ENCODE measurements around the gene OPRM1. TPM values are rescaled to one million over a fixed set of nuclear protein-coding genes. Genes with fewer than 3 reads are reported as not detected.

The OPRM1 gene
- total and polyA plus RNA-seq, 4 donors = not detected

GRCh38 chr6:154143753-154144152, 104.7 kb downstream of the OPRM1 start:
- no peaks in the 10 kb centered on the region for H3K27me3 ChIP-seq (ENCODE audit: control insufficient read depth in 4 of 4, insufficient read depth in 4 of 4, low read length in 3 of 4)
- 84% methylated on average over 1 of the region's 1 CpG for WGBS
- H3K4me3 ChIP-seq (ENCODE audit: low read depth in 1 of 3, low read length in 3 of 3) = no peak overlapping the region
- H3K9me3 ChIP-seq (ENCODE audit: control insufficient read depth in 4 of 4, low read length in 3 of 4) = no peaks in the 10 kb centered on the region
- H3K4me1 ChIP-seq (ENCODE audit: control insufficient read depth in 4 of 4, insufficient read depth in 4 of 4, low read length in 3 of 4) = no peaks in the 10 kb centered on the region
- no peak overlapping the region for H3K27ac ChIP-seq (ENCODE audit: low read depth in 1 of 2, low read length in 2 of 2)
- no peak for DNase-seq (ENCODE audit: low spot score)
- H3K9ac ChIP-seq (ENCODE audit: low read depth in 1 of 2, low read length in 2 of 2) = no peak overlapping the region
- TF ChIP-seq FOXA1 (IDR thresholded peaks at IDR 0.05) (no peak), YY1 (IDR thresholded peaks at IDR 0.05) (no peak)
- H3K36me3 ChIP-seq (ENCODE audit: control insufficient read depth in 4 of 4, insufficient read depth in 3 of 4, low read depth in 1 of 4, low read length in 3 of 4) = no peaks in the 10 kb centered on the region

DNA sequence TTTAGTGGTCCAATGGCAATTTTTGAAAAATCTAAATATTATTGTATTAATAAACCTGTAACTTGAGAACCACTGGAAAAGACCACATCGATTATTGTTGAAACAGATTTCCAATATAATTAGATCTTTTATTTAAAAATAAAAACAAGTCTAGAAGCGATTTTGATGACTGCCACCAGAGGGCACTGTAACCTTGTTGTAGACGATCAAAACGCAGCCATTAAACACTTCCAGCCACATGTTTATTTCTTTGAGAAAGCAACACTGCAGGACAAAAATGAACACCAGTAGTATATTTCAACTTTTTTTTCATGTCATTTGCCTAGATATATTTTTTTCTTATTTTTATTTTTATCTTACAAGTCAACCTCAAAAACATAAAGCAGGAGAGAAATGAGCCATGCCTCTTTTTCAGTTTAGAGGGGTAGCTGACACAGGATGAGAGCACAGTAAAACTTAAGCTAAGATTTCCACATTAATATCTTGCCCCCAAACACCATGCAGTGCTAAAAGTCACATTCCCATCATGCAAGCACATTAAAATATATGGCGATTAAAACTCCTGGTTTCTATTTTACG, 115.4 kb downstream of the OPRM1 start:
- Histone ChIP-seq H3K27me3 (ENCODE audit: control insufficient read depth in 4 of 4, insufficient read depth in 4 of 4, low read length in 3 of 4) (no peaks in the 10 kb centered on the region), H3K36me3 (ENCODE audit: control insufficient read depth in 4 of 4, insufficient read depth in 3 of 4, low read depth in 1 of 4, low read length in 3 of 4) (no peaks in the 10 kb centered on the region), H3K9ac (ENCODE audit: low read depth in 1 of 2, low read length in 2 of 2) (no peak overlapping the region), H3K4me3 (ENCODE audit: low read depth in 1 of 3, low read length in 3 of 3) (no peak overlapping the region), H3K4me1 (ENCODE audit: control insufficient read depth in 4 of 4, insufficient read depth in 4 of 4, low read length in 3 of 4) (peaks cover 0 to 16% (median 12%) of the 10 kb centered on the region in 4 donors), H3K9me3 (ENCODE audit: control insufficient read depth in 4 of 4, low read length in 3 of 4) (no peaks in the 10 kb centered on the region), H3K27ac (ENCODE audit: low read depth in 1 of 2, low read length in 2 of 2) (no peak overlapping the region)
- 27% methylated on average over 6 of the region's 6 CpGs for WGBS
- TF ChIP-seq, protein P1, sequence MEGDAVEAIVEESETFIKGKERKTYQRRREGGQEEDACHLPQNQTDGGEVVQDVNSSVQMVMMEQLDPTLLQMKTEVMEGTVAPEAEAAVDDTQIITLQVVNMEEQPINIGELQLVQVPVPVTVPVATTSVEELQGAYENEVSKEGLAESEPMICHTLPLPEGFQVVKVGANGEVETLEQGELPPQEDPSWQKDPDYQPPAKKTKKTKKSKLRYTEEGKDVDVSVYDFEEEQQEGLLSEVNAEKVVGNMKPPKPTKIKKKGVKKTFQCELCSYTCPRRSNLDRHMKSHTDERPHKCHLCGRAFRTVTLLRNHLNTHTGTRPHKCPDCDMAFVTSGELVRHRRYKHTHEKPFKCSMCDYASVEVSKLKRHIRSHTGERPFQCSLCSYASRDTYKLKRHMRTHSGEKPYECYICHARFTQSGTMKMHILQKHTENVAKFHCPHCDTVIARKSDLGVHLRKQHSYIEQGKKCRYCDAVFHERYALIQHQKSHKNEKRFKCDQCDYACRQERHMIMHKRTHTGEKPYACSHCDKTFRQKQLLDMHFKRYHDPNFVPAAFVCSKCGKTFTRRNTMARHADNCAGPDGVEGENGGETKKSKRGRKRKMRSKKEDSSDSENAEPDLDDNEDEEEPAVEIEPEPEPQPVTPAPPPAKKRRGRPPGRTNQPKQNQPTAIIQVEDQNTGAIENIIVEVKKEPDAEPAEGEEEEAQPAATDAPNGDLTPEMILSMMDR (IDR thresholded peaks at IDR 0.05; ENCODE audit: low read depth, low read length, missing input control) = peak; percentile 80
- peak; percentile 80 for TF ChIP-seq YY1 (IDR thresholded peaks at IDR 0.05)
- no peak for TF ChIP-seq ZBTB33 (IDR thresholded peaks at IDR 0.05)
- TF ChIP-seq MAX (IDR thresholded peaks at IDR 0.05) = peak; percentile 39
- peak; percentile 92 to 95 for TF ChIP-seq RAD21 (IDR thresholded peaks at IDR 0.05)
- peak; percentile 49 for DNase-seq (ENCODE audit: low spot score)

DNA sequence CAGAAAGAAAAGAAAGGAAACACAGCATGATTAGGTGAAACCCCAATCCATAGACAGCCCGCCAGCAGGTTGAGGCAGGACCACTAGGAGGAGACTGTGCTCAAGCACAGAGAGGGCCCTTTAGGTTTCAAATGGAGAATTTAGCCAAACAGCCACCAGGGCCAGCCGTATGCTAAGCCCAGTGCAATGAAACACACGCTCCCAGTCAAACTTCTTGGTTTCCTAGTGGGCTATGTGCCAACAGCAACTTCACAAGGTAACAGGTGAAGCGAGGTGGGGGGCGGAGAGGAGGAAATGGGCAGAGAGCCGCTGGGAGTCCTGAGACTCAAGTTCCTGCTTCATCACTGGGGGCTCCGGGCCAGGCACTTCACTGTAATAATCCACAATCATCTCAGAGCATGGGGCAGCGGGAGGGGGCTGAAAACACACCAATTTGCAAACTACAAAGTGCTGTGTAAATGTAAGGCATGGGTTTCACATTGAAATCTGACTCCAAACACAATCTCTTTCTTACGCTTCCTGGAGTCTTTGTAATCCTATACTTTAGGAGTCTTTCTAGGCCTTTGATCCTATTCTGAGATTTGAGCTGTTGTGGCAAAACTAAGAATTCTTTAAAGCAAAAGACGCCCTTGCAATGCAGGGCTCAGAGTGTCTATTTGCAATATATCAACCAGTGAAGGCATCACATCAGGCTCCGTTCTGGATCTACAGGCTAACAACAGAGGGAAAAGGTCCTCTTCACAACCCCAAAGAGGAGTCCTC, 117.3 kb downstream of the OPRM1 start:
- Histone ChIP-seq H3K27ac (ENCODE audit: low read depth in 1 of 2, low read length in 2 of 2) (peak overlapping the region; percentile 66 to 69), H3K27me3 (ENCODE audit: control insufficient read depth in 4 of 4, insufficient read depth in 4 of 4, low read length in 3 of 4) (no peaks in the 10 kb centered on the region), H3K9ac (ENCODE audit: low read depth in 1 of 2, low read length in 2 of 2) (peak overlapping the region in 1 of 2 donors; percentile 56), H3K36me3 (ENCODE audit: control insufficient read depth in 4 of 4, insufficient read depth in 3 of 4, low read depth in 1 of 4, low read length in 3 of 4) (no peaks in the 10 kb centered on the region), H3K4me1 (ENCODE audit: control insufficient read depth in 4 of 4, insufficient read depth in 4 of 4, low read length in 3 of 4) (peaks cover 0 to 16% (median 12%) of the 10 kb centered on the region in 4 donors), H3K9me3 (ENCODE audit: control insufficient read depth in 4 of 4, low read length in 3 of 4) (no peaks in the 10 kb centered on the region), H3K4me3 (ENCODE audit: low read depth in 1 of 3, low read length in 3 of 3) (peak overlapping the region in 1 of 3 donors; percentile 51)
- TF ChIP-seq JUND (IDR thresholded peaks at IDR 0.05) (no peak), RAD21 (IDR thresholded peaks at IDR 0.05) (peak; percentile 81 to 82), ZBTB33 (IDR thresholded peaks at IDR 0.05) (no peak), GABPA (IDR thresholded peaks at IDR 0.05 in 1 of 2, conservative IDR thresholded peaks at IDR 0.05 in 1 of 2) (no peak), HNF4G (IDR thresholded peaks at IDR 0.05) (no peak), TAF1 (conservative IDR thresholded peaks at IDR 0.05) (no peak)
- TF ChIP-seq, protein P1 (IDR thresholded peaks at IDR 0.05; ENCODE audit: low read depth, low read length, missing input control) = peak; percentile 39
- no peak for DNase-seq (ENCODE audit: low spot score)
- WGBS = 76% methylated on average over 11 of the region's 11 CpGs

Measured in liver (tissue), 9 donors.